Measurements from ENCODE around the gene YDJC.

GRCh38 chr22:21661991-21662390 lies 32.2 kb upstream of the YDJC start:
- no peak for TF ChIP-seq CTCF (IDR thresholded peaks at IDR 0.05; ENCODE audit: insufficient read depth, low read depth, low read length)
- TF ChIP-seq EZH2 (IDR thresholded peaks at IDR 0.05; ENCODE audit: insufficient read depth, low read length), result no peak
